ENCODE data around the gene CEBPZ.
"Not testable (repeated sequence)": the region's sequence is repeated elsewhere in the genome, so short reads cannot be mapped to it uniquely, and the experiment has no call there.

CEBPZ gene

DNA sequence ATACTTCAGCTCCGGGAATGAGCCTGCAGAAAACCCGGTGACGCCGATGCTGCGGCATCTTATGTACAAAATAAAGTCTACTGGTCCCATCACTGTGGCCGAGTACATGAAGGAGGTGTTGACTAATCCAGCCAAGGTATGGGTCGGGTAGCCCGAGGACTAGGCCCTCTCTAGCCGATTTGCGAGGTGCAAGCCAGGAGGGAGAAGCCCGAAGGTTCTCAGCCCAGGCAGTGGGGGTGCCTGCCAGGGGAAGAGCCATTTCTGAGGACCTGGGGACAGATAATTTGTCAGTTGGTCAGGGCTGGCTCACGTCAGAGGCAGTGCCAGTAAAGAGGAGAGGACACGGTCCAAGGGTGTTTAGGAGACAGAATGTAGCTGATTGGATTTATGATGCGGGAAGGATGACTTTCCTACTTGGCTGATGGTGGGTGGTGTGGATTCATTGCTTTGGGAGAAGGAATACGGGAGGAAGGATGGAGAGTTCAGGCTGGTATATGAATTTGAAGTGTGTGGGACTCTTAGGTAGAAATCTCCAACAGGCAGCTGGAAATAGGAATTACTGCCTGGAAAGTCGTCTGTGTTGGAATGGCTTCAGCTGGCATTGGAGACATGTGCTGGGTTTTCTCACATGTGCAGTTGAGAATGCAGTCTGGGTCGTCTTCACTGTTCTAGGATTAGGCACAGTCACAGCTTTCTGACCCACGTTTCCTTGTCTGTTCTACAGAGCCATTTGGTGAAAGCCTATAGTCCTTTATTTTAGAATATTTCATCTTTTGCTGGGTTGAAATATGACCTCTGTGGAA is 936 bp upstream of the CEBPZ start:
- TF ChIP-seq, protein P1, sequence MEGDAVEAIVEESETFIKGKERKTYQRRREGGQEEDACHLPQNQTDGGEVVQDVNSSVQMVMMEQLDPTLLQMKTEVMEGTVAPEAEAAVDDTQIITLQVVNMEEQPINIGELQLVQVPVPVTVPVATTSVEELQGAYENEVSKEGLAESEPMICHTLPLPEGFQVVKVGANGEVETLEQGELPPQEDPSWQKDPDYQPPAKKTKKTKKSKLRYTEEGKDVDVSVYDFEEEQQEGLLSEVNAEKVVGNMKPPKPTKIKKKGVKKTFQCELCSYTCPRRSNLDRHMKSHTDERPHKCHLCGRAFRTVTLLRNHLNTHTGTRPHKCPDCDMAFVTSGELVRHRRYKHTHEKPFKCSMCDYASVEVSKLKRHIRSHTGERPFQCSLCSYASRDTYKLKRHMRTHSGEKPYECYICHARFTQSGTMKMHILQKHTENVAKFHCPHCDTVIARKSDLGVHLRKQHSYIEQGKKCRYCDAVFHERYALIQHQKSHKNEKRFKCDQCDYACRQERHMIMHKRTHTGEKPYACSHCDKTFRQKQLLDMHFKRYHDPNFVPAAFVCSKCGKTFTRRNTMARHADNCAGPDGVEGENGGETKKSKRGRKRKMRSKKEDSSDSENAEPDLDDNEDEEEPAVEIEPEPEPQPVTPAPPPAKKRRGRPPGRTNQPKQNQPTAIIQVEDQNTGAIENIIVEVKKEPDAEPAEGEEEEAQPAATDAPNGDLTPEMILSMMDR (conservative IDR thresholded peaks at IDR 0.05; ENCODE audit: low read length), result no peak
- peak; percentile 70 for DNase-seq (ENCODE audit: low read depth)
- peak overlapping the region; percentile 97 for H3K4me3 ChIP-seq (ENCODE audit: low read length)

DNA sequence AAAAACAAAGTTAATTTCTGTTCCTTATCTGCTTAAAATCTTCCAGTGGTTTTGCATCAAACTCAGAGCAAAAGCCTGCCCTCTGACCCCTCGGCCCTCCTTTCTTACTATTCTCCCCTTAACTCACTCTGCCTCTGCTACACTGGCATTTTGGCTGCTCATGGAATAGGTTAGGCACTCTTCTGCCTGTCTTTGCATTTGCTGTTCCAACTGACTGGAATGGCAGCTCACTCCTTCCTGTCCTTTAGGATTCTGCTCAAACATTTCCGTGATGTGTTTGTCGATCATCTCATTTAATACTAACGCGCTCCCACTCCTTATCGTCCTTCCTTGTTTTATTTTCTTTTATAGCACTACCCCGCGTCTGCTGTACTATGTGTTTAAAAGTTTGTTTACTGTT is 815 bp downstream of the CEBPZ start:
- peak overlapping the region; percentile 97 for H3K4me3 ChIP-seq (ENCODE audit: low read length)
- TF ChIP-seq, protein P1 (conservative IDR thresholded peaks at IDR 0.05; ENCODE audit: low read length), result no peak
- peak; percentile 5 for DNase-seq (ENCODE audit: low read depth)

- no peak overlapping the region for H3K4me3 ChIP-seq (ENCODE audit: low read length)
- no peak for DNase-seq (ENCODE audit: low read depth)
- TF ChIP-seq, protein P1 (conservative IDR thresholded peaks at IDR 0.05; ENCODE audit: low read length), result no peak
Measured at GRCh38 chr2:37228788-37229187, 2.6 kb downstream of the CEBPZ start.

- DNase-seq (ENCODE audit: low read depth), result no peak
- TF ChIP-seq, protein P1 (conservative IDR thresholded peaks at IDR 0.05; ENCODE audit: low read length), result no peak
- no peak overlapping the region for H3K4me3 ChIP-seq (ENCODE audit: low read length)
Measured at GRCh38 chr2:37226863-37227262, 4.5 kb downstream of the CEBPZ start.

DNA sequence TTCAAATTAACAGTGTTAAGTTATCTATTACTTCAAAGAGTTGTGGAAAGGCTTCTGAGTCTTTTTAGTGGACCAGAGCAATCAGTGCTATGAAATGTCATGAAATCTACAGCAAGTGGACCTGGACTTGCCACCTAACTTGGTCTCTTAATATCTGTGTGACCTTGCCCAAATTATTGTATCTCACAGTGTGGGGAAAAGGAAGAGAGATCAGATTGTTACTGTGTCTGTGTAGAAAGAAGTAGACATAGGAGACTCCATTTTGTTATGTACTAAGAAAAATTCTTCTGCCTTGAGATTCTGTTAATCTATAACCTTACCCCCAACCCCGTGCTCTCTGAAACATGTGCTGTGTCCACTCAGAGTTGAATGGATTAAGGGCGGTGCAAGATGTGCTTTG is 6.3 kb downstream of the CEBPZ start:
- DNase-seq (ENCODE audit: low read depth); H3K4me3 ChIP-seq (ENCODE audit: low read length): not testable (repeated sequence)

DNA sequence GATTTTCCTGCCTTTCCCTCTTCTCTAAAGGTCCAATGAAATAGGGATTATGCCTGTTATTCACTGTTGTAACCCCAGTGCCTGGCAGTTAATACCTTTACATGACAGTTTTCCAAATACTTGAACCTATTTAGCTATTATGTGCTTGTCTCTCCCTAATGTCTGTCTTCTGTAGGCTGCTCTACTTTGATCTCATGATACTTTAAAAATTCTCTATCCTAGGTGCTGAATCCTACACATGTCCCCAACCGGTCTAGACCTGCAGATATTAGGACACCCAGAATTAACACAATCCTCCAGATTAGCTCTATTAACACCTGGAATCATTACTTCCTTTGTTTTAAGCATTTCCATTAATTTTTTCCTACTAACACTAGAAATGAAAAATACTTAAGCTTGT is 7.3 kb downstream of the CEBPZ start:
- no peak for DNase-seq (ENCODE audit: low read depth)
- H3K4me3 ChIP-seq (ENCODE audit: low read length), result no peak overlapping the region
- TF ChIP-seq, protein P1 (conservative IDR thresholded peaks at IDR 0.05; ENCODE audit: low read length), result no peak

- DNase-seq (ENCODE audit: low read depth), result no peak
- H3K4me3 ChIP-seq (ENCODE audit: low read length), result no peak overlapping the region
- TF ChIP-seq, protein P1 (conservative IDR thresholded peaks at IDR 0.05; ENCODE audit: low read length), result no peak
Measured at GRCh38 chr2:37223131-37223530, 8.3 kb downstream of the CEBPZ start.

All from AG10803 (cell line).